Measurements from ENCODE around the gene RIMS3.
"Not testable (repeated sequence)": the region's sequence is repeated elsewhere in the genome, so short reads cannot be mapped to it uniquely, and the experiment has no call there.

RIMS3 gene

GRCh38 chr1:40588586-40588985, 76.9 kb downstream of the RIMS3 start:
- no peak for FAIRE-seq

GRCh38 chr1:40583980-40584379, 81.5 kb downstream of the RIMS3 start:
- no peak for FAIRE-seq

- FAIRE-seq: no peak
Observed at GRCh38 chr1:40582116-40582515, 83.4 kb downstream of the RIMS3 start.

- FAIRE-seq: no peak
Observed at GRCh38 chr1:40575336-40575735, 90.1 kb downstream of the RIMS3 start.

GRCh38 chr1:40574805-40575204, 90.7 kb downstream of the RIMS3 start:
- FAIRE-seq: not testable (repeated sequence)

Data from endometrium (tissue), 2 donors.